ENCODE measurements around the gene LRRK2. TPM values are rescaled to one million over a fixed set of nuclear protein-coding genes. Genes with fewer than 3 reads are reported as not detected.

Gene LRRK2
- total RNA-seq (ENCODE audit: unreplicated experiment) = not detected
- long read RNA-seq, partial matches to known transcripts = 0 of 1 reads
- long read RNA-seq, other reads (novel, unspliced or antisense) = 1 of 1 reads

DNA sequence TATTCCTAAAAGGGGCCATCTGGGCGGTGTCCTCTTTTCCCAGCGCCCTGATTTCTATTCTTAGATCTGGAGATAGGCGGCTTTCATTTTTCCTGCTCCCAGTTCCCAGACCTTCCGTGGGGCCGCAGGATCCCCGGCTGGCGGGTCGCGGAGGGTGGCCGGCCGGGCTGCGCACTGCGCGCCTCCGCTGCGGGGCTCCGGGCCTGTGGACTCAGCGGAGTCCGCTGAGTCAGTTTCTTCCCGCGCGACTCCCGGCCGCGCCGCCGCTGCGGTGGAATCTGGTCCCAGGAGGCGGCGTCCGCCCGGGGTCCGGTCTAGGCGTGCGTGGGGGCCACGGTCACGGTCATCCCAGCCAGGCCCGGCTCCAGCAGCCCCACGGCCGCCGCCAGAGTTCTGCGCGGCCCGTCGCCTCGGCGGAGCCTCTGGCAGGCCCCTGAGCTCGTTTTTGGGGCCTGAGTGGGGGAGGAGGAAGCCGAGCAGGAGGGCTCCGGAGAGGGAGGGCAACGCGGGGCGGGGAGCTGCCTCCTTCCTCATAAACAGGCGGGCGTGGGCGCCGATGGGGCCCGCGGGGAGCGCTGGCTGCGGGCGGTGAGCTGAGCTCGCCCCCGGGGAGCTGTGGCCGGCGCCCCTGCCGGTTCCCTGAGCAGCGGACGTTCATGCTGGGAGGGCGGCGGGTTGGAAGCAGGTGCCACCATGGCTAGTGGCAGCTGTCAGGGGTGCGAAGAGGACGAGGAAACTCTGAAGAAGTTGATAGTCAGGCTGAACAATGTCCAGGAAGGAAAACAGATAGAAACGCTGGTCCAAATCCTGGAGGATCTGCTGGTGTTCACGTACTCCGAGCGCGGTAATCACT is at the start of gene LRRK2:
Gene LRRK2, plus strand, starts transcription at position 559 of the 853 bp plus-strand sequence. Its CDS starts 135 bp downstream, at position 694.
- Mint-ChIP-seq H3K4me1 (ENCODE audit: low read depth, unreplicated experiment) (no peaks in the 10 kb centered on the region), H3K9me3 (ENCODE audit: unreplicated experiment) (peaks cover 3% of the 10 kb centered on the region), H3K4me3 (ENCODE audit: unreplicated experiment) (peak within 1 kb of the TSS; percentile 84), H3K36me3 (ENCODE audit: unreplicated experiment) (no peaks in the 10 kb centered on the region), H3K27me3 (ENCODE audit: unreplicated experiment) (peaks cover 7% of the 10 kb centered on the region), H3K27ac (ENCODE audit: unreplicated experiment) (no peak within 1 kb of the TSS)
- TF ChIP-seq, protein P1, sequence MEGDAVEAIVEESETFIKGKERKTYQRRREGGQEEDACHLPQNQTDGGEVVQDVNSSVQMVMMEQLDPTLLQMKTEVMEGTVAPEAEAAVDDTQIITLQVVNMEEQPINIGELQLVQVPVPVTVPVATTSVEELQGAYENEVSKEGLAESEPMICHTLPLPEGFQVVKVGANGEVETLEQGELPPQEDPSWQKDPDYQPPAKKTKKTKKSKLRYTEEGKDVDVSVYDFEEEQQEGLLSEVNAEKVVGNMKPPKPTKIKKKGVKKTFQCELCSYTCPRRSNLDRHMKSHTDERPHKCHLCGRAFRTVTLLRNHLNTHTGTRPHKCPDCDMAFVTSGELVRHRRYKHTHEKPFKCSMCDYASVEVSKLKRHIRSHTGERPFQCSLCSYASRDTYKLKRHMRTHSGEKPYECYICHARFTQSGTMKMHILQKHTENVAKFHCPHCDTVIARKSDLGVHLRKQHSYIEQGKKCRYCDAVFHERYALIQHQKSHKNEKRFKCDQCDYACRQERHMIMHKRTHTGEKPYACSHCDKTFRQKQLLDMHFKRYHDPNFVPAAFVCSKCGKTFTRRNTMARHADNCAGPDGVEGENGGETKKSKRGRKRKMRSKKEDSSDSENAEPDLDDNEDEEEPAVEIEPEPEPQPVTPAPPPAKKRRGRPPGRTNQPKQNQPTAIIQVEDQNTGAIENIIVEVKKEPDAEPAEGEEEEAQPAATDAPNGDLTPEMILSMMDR (IDR thresholded peaks at IDR 0.05; ENCODE audit: partially characterized antibody, unreplicated experiment) = no peak
- peak; percentile 42 for DNase-seq

- Mint-ChIP-seq H3K27me3 (ENCODE audit: unreplicated experiment) (peaks cover 2% of the 10 kb centered on the region), H3K27ac (ENCODE audit: unreplicated experiment) (no peak overlapping the region), H3K4me3 (ENCODE audit: unreplicated experiment) (no peak overlapping the region), H3K9me3 (ENCODE audit: unreplicated experiment) (peaks cover 3% of the 10 kb centered on the region), H3K4me1 (ENCODE audit: low read depth, unreplicated experiment) (peaks cover 2% of the 10 kb centered on the region), H3K36me3 (ENCODE audit: unreplicated experiment) (no peaks in the 10 kb centered on the region)
- no peak for DNase-seq
- TF ChIP-seq, protein P1 (IDR thresholded peaks at IDR 0.05; ENCODE audit: partially characterized antibody, unreplicated experiment) = no peak
Observed at GRCh38 chr12:40175045-40175444, 49.8 kb upstream of the LRRK2 start.

- Mint-ChIP-seq H3K27me3 (ENCODE audit: unreplicated experiment) (peaks cover 2% of the 10 kb centered on the region), H3K4me3 (ENCODE audit: unreplicated experiment) (no peak overlapping the region)
- TF ChIP-seq, protein P1 (IDR thresholded peaks at IDR 0.05; ENCODE audit: partially characterized antibody, unreplicated experiment) = no peak
Observed at GRCh38 chr12:40175489-40175888, 49.3 kb upstream of the LRRK2 start.

GRCh38 chr12:40178701-40179100 is 46.1 kb upstream of the LRRK2 start:
- peaks cover 4% of the 10 kb centered on the region for H3K27me3 Mint-ChIP-seq (ENCODE audit: unreplicated experiment)

More at GRCh38 chr12:40175489-40175888, 49.3 kb upstream of the LRRK2 start:
- Mint-ChIP-seq H3K9me3 (ENCODE audit: unreplicated experiment) (peaks cover 3% of the 10 kb centered on the region), H3K4me1 (ENCODE audit: low read depth, unreplicated experiment) (peaks cover 2% of the 10 kb centered on the region), H3K27ac (ENCODE audit: unreplicated experiment) (no peak overlapping the region), H3K36me3 (ENCODE audit: unreplicated experiment) (no peaks in the 10 kb centered on the region)
- DNase-seq = no peak

More at GRCh38 chr12:40178701-40179100, 46.1 kb upstream of the LRRK2 start:
- TF ChIP-seq, protein P1 (IDR thresholded peaks at IDR 0.05; ENCODE audit: partially characterized antibody, unreplicated experiment) = no peak
- Mint-ChIP-seq H3K9me3 (ENCODE audit: unreplicated experiment) (no peaks in the 10 kb centered on the region), H3K27ac (ENCODE audit: unreplicated experiment) (no peak overlapping the region), H3K4me3 (ENCODE audit: unreplicated experiment) (no peak overlapping the region), H3K36me3 (ENCODE audit: unreplicated experiment) (no peaks in the 10 kb centered on the region), H3K4me1 (ENCODE audit: low read depth, unreplicated experiment) (no peaks in the 10 kb centered on the region)
- no peak for DNase-seq

Data from glutamatergic neuron (in vitro differentiated cells).